B cell (primary cell): ENCODE measurements around the gene UBE2J2. TPM values are rescaled to one million over a fixed set of nuclear protein-coding genes. Genes with fewer than 3 reads are reported as not detected.

Source experiments
- ATAC-seq: fragments of 200-7000 bp; cut with Tn5 transposase; one replicate; pipeline ENCODE4 v1.10.0; 2021; ENCODE audit warnings: low read depth, mild to moderate bottlenecking, moderate number of reproducible peaks, moderate library complexity
- CTCF ChIA-PET: fragments of 350-600 bp; sonication (Branson Sonifier 250); formaldehyde crosslinking; loops from one replicate; lab custom pipeline; 2021; ENCODE audit warnings: antibody characterized with exemption, inconsistent platforms; lab: Charles Lee
- POLR2A ChIA-PET: fragments of 350-600 bp; sonication (Branson Sonifier 250); formaldehyde crosslinking; loops from one replicate; lab custom pipeline; 2021; ENCODE audit warnings: antibody characterized with exemption; lab: Charles Lee
- DNase-seq: peaks from one replicate; pipeline ENCODE4 v3.0.0; 2013
- H2AFZ ChIP-seq: 2 replicates; pipeline ENCODE4 v1.6.1; 2012; ENCODE audit warnings: mild to moderate bottlenecking, low read depth, low read length; ENCODE audit not compliant: insufficient read depth, poor library complexity, severe bottlenecking
- H3K27ac ChIP-seq, 2 donors: 1 replicate in 1 of 2; 2 replicates in 1 of 2; pipeline ENCODE4 v1.5.1; 2012 to 2013; ENCODE audit warnings: low read length in 2 of 2, mild to moderate bottlenecking in 2 of 2, moderate library complexity in 1 of 2
- H3K27me3 ChIP-seq, 4 experiments: fragments of 200-600 bp in 1 of 4; sonication (generic) in 1 of 4; replicated peaks in 1 of 4; 1 replicate in 2 of 4; 2 replicates in 2 of 4; pipeline versions ENCODE4 v1.6.1 to v1.7.0; 2013 to 2016; ENCODE audit warnings: low read length in 3 of 4, mild to moderate bottlenecking in 2 of 4, mixed read lengths in 1 of 4, moderate library complexity in 1 of 4; ENCODE audit not compliant: insufficient read depth in 4 of 4, control insufficient read depth in 3 of 4; ENCODE audit errors: control extremely low read depth in 1 of 4
- H3K36me3 ChIP-seq, 2 experiments: replicated peaks in 1 of 2; 1 replicate in 1 of 2; 2 replicates in 1 of 2; pipeline versions ENCODE4 v1.6.1 to v1.7.1; 2013; ENCODE audit warnings: low read length in 1 of 2; ENCODE audit not compliant: insufficient read depth in 2 of 2, control insufficient read depth in 1 of 2; ENCODE audit errors: control extremely low read depth in 1 of 2, extremely low read depth in 1 of 2
- H3K4me1 ChIP-seq, 2 donors: fragments of 200-600 bp in 1 of 2; sonication (generic) in 1 of 2; 1 replicate in 1 of 2; 2 replicates in 1 of 2; pipeline versions ENCODE4 v1.5.1 to v1.6.1; 2013 to 2017; ENCODE audit warnings: low read length in 2 of 2; ENCODE audit not compliant: control insufficient read depth in 2 of 2, insufficient read depth in 2 of 2
- H3K4me2 ChIP-seq: replicated peaks from 2 replicates; pipeline ENCODE3; 2012; ENCODE audit warnings: mild to moderate bottlenecking, low read depth, low read length; ENCODE audit not compliant: poor library complexity, severe bottlenecking
- H3K4me3 ChIP-seq, 5 experiments: fragments of 200-600 bp in 1 of 5; sonication (generic) in 1 of 5; 1 replicate in 3 of 5; 2 replicates in 2 of 5; pipeline versions ENCODE4 v1.5.1 to v1.7.0; 2011 to 2016; ENCODE audit warnings: low read length in 4 of 5, mild to moderate bottlenecking in 4 of 5, low read depth in 2 of 5, control low read depth in 1 of 5, moderate library complexity in 1 of 5; ENCODE audit not compliant: insufficient read depth in 1 of 5; ENCODE audit errors: control extremely low read depth in 1 of 5, extremely low read depth in 1 of 5
- H3K79me2 ChIP-seq: fragments of 200-600 bp; sonication (generic); one replicate; pipeline ENCODE4 v1.6.0; 2016; ENCODE audit warnings: low read length; ENCODE audit not compliant: control insufficient read depth, insufficient read depth
- H3K9ac ChIP-seq: fragments of 200-600 bp; sonication (generic); 2 replicates; pipeline ENCODE4 v1.6.1; 2017; ENCODE audit warnings: mild to moderate bottlenecking, low read length, moderate library complexity
- H3K9me3 ChIP-seq, 3 donors: one replicate each; pipeline versions ENCODE4 v1.6.1 to v1.7.1; 2013; ENCODE audit warnings: low read length in 2 of 3; ENCODE audit not compliant: control insufficient read depth in 2 of 3, insufficient read depth in 1 of 3; ENCODE audit errors: control extremely low read depth in 1 of 3
- H4K20me1 ChIP-seq: 2 replicates; pipeline ENCODE4 v1.6.0; 2012; ENCODE audit warnings: mild to moderate bottlenecking, low read length; ENCODE audit not compliant: insufficient read depth, control insufficient read depth, poor library complexity, severe bottlenecking
- H3K27ac Mint-ChIP-seq: one replicate; pipeline ENCODE4 v1.8.0; 2021; ENCODE audit warnings: mixed read lengths
- H3K27me3 Mint-ChIP-seq: one replicate; pipeline ENCODE4 v1.8.0; 2021; ENCODE audit warnings: mixed read lengths
- H3K4me1 Mint-ChIP-seq: one replicate; pipeline ENCODE4 v1.8.0; 2021; ENCODE audit warnings: mixed read lengths
- H3K4me3 Mint-ChIP-seq: one replicate; pipeline ENCODE4 v1.8.0; 2021; ENCODE audit warnings: mixed read lengths
- H3K9me3 Mint-ChIP-seq: one replicate; pipeline ENCODE4 v1.8.0; 2022; ENCODE audit warnings: mixed read lengths; ENCODE audit not compliant: insufficient read depth
- EZH2 ChIP-seq: IDR thresholded peaks from 2 replicates; pipeline ENCODE4 v1.6.1; 2012; ENCODE audit warnings: borderline replicate concordance, low read depth, mild to moderate bottlenecking, moderate library complexity, low read length; ENCODE audit not compliant: insufficient read depth, poor library complexity, severe bottlenecking
- WGBS: methylation state at CpG from one replicate; pipeline ENCODE4 v1.1.5; 2013; ENCODE audit warnings: missing lambda C conversion rate; ENCODE audit not compliant: insufficient coverage; 5-methylcytosine and 5-hydroxymethylcytosine counted together
- intact Hi-C: fragments of 100-400 bp; cut with micrococcal nuclease; formaldehyde crosslinking; loops from one replicate; pipeline ENCODE4 v1.10.0; 2022
- polyA plus RNA-seq: library from polyadenylated mRNA; depleted of rRNA; stranded (reverse); fragments of >200 nt; gene quantifications from 2 replicates; pipeline ENCODE4 v1.2.3, GENCODE V29; 2012
- total RNA-seq, 2 donors: library from RNA; stranded (reverse); fragments of 120-200 nt in 1 of 2; gene quantifications; 1 replicate in 1 of 2; 2 replicates in 1 of 2; pipeline versions ENCODE4 v1.2.3 to v1.2.4, GENCODE V29; 2013 to 2022
- TF ChIP-seq, protein P1 (sequence below): fragments of 200-600 bp; IDR thresholded peaks from one replicate; pipeline ENCODE4 v1.8.0; 2022; ENCODE audit warnings: antibody characterized with exemption, mild to moderate bottlenecking

Gene UBE2J2
- total and polyA plus RNA-seq, 2 donors (not counting 1 experiment from before 2014, with no cell fraction given) = 40.1 to 115 TPM

DNA sequence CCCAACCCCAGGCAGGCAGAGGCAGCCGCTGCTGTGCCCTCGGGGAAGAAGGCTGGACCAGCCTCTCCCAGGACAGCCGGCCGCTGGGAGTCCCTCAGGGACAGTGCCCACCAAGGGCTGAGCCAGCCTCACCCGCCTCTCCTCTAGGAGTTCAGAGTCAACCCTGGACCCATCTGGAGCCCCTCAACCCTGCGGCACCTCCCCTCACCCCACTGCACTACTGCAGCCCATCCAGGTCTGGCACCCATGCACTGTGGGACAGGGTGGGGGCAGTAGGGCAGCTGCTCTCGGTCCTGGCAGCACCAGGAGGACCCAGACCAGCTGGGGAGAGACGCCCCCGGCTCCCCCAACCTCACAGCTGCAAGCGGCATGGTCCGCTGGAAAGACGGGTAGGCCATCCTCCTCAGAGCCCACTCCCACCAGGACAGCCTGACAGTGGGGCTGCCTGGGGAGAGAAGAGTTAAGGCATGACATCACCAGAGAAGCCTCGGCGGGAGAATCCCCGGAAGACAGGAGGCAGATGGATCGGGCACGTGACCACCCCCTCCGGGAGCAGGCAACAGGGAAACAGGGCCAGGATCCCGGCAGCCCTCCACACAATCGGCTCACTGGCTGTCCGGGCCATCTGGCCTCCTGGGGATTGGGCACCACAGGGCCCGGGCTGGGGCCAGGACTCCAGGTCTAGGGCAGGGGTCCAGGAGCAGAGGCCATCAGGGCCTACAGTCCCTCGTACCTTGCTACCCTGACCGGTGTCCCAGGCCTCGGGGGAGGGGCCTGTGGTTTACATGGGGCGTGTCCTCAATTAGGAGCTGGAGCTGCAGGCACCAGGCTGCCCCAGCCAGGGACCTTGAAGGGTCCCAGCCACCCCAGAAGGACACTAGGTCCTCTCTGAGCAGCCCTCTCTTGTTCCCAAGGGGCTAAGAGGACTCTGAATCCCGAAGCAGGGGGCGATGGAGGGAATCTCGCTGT lies 31.0 kb upstream of the UBE2J2 start:
- H2AFZ ChIP-seq = peak overlapping the region; percentile 76
- ATAC-seq (no peak), DNase-seq (no peak)
- ChIA-PET POLR2A (interaction anchor here (0.6 kb wide), 1 partner anchor 51 kb away, joined by 3 read pairs; no protein-coding TSS in a partner anchor), CTCF (interaction anchor here (0.9 to 1.6 kb wide), 10 partner anchors 8 to 286 kb away, joined by 3 to 16 read pairs (median 4); partner anchors contain the start of gene AURKAIP1)
- peak overlapping the region; percentile 76 for H3K9ac ChIP-seq
- H4K20me1 ChIP-seq = peaks cover 44% of the 10 kb centered on the region
- H3K27me3 ChIP-seq = no peaks in the 10 kb centered on the region
- H3K27ac ChIP-seq = peak overlapping the region; percentile 27 to 63
- H3K4me2 ChIP-seq = peak overlapping the region; percentile 99
- no peaks in the 10 kb centered on the region for H3K27me3 Mint-ChIP-seq
- no peaks in the 10 kb centered on the region for H3K9me3 ChIP-seq
- H3K79me2 ChIP-seq = peaks cover 36% of the 10 kb centered on the region
- peak overlapping the region in 4 of 5 experiments; percentile 35 to 73 (median 53) for H3K4me3 ChIP-seq
- H3K4me3 Mint-ChIP-seq = peak overlapping the region; percentile 88
- H3K9me3 Mint-ChIP-seq = no peaks in the 10 kb centered on the region
- TF ChIP-seq EZH2 = no peak
- TF ChIP-seq, protein P1, sequence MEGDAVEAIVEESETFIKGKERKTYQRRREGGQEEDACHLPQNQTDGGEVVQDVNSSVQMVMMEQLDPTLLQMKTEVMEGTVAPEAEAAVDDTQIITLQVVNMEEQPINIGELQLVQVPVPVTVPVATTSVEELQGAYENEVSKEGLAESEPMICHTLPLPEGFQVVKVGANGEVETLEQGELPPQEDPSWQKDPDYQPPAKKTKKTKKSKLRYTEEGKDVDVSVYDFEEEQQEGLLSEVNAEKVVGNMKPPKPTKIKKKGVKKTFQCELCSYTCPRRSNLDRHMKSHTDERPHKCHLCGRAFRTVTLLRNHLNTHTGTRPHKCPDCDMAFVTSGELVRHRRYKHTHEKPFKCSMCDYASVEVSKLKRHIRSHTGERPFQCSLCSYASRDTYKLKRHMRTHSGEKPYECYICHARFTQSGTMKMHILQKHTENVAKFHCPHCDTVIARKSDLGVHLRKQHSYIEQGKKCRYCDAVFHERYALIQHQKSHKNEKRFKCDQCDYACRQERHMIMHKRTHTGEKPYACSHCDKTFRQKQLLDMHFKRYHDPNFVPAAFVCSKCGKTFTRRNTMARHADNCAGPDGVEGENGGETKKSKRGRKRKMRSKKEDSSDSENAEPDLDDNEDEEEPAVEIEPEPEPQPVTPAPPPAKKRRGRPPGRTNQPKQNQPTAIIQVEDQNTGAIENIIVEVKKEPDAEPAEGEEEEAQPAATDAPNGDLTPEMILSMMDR = no peak
- H3K4me1 Mint-ChIP-seq = peaks cover 35% of the 10 kb centered on the region
- WGBS = 41% methylated on average over 22 of the region's 29 CpGs
- intact Hi-C loops = loop anchor here (1.0 to 5.0 kb wide), 4 partner anchors 31 to 292 kb away; partner anchors contain the start of genes B3GALT6, ISG15, SDF4 and UBE2J2
- H3K4me1 ChIP-seq = peaks cover 34 to 45% of the 10 kb centered on the region in 2 donors
- no peaks in the 10 kb centered on the region for H3K36me3 ChIP-seq
- peak overlapping the region; percentile 92 for H3K27ac Mint-ChIP-seq
